Measurements from ENCODE around the gene COL4A2.

COL4A2 gene

GRCh38 chr13:110290826-110291225 lies 16.3 kb upstream of the COL4A2 start:
- no peak for DNase-seq (ENCODE audit: low spot score)

- DNase-seq (ENCODE audit: low spot score) = no peak
Observed at GRCh38 chr13:110291286-110291685, 15.8 kb upstream of the COL4A2 start.

- DNase-seq (ENCODE audit: low spot score) = no peak
Observed at GRCh38 chr13:110293037-110293436, 14.0 kb upstream of the COL4A2 start.

- DNase-seq (ENCODE audit: low spot score) = no peak
Observed at GRCh38 chr13:110293649-110294048, 13.4 kb upstream of the COL4A2 start.

- DNase-seq (ENCODE audit: low spot score) = no peak
Observed at GRCh38 chr13:110294146-110294545, 12.9 kb upstream of the COL4A2 start.

- DNase-seq (ENCODE audit: low spot score) = no peak
Observed at GRCh38 chr13:110294622-110295021, 12.5 kb upstream of the COL4A2 start.

- no peak for DNase-seq (ENCODE audit: low spot score)
Observed at GRCh38 chr13:110297011-110297410, 10.1 kb upstream of the COL4A2 start.

GRCh38 chr13:110297766-110298504 lies 9.1 kb upstream of the COL4A2 start:
- DNase-seq (ENCODE audit: low spot score) = no peak

- no peak for DNase-seq (ENCODE audit: low spot score)
Observed at GRCh38 chr13:110298505-110299282, 8.4 kb upstream of the COL4A2 start.

GRCh38 chr13:110299283-110299840 lies 7.7 kb upstream of the COL4A2 start:
- DNase-seq (ENCODE audit: low spot score) = no peak

GRCh38 chr13:110300090-110300815 lies 6.8 kb upstream of the COL4A2 start:
- no peak for DNase-seq (ENCODE audit: low spot score)

- no peak for DNase-seq (ENCODE audit: low spot score)
Observed at GRCh38 chr13:110301083-110301482, 6.0 kb upstream of the COL4A2 start.

GRCh38 chr13:110301606-110302553 lies 5.2 kb upstream of the COL4A2 start:
- no peak for DNase-seq (ENCODE audit: low spot score)

GRCh38 chr13:110302997-110303396 lies 4.1 kb upstream of the COL4A2 start:
- DNase-seq (ENCODE audit: low spot score) = no peak

GRCh38 chr13:110303644-110304043 lies 3.4 kb upstream of the COL4A2 start:
- DNase-seq (ENCODE audit: low spot score) = no peak

GRCh38 chr13:110304256-110304655 lies 2.8 kb upstream of the COL4A2 start:
- DNase-seq (ENCODE audit: low spot score) = no peak

GRCh38 chr13:110305001-110305400 lies 2.1 kb upstream of the COL4A2 start:
- DNase-seq (ENCODE audit: low spot score) = no peak

GRCh38 chr13:110305544-110305943 lies 1.5 kb upstream of the COL4A2 start:
- no peak for DNase-seq (ENCODE audit: low spot score)

GRCh38 chr13:110305949-110306339 lies 1.1 kb upstream of the COL4A2 start:
- no peak for DNase-seq (ENCODE audit: low spot score)

GRCh38 chr13:110306340-110306959 lies 634 bp upstream of the COL4A2 start:
- DNase-seq (ENCODE audit: low spot score) = no peak
